ENCODE measurements around the gene POTEJ. TPM values are rescaled to one million over a fixed set of nuclear protein-coding genes. Genes with fewer than 3 reads are reported as not detected.
"Not testable (repeated sequence)": the region's sequence is repeated elsewhere in the genome, so short reads cannot be mapped to it uniquely, and the experiment has no call there.

Gene POTEJ
- polyA plus RNA-seq (2011; rRNA removed), result not detected in 2 replicates
- polyA minus RNA-seq (2011; rRNA and poly(A)+ RNA removed), result not detected in 2 replicates

DNA sequence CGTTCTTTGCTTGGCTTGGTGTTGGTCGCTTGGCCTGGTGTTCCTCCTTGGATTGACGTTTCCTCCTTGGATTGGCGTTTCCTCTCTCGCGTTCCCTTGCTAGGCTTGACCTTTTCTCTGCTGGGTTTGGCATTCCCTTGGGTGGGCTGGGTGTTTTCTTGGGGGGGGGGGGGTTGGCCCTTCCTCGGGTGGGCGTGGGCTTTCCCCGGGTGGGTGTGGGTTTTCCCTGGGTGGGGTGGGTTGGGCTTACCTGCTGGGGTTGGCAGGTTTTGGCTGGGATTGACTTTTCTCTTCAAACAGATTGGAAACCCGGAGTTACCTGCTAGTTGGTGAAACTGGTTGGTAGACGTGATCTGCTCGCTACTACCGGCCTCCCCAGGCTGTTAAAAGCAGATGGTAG lies at the start of gene POTEJ:
Gene POTEJ, plus strand, starts transcription at position 301 of the 400 bp plus-strand sequence. Its CDS starts 93 bp downstream, at position 394.
- H3K27ac ChIP-seq (ENCODE audit: low read depth, low read length); H3K27me3 ChIP-seq (ENCODE audit: control insufficient read depth, insufficient read depth, low read length); H3K9me3 ChIP-seq (ENCODE audit: control insufficient read depth, insufficient read depth, low read length); POLR2A ChIA-PET; CTCF ChIA-PET; H3K4me3 ChIP-seq (ENCODE audit: low read depth, low read length); DNase-seq (ENCODE audit: low read depth, low spot score): not testable (repeated sequence)

DNA sequence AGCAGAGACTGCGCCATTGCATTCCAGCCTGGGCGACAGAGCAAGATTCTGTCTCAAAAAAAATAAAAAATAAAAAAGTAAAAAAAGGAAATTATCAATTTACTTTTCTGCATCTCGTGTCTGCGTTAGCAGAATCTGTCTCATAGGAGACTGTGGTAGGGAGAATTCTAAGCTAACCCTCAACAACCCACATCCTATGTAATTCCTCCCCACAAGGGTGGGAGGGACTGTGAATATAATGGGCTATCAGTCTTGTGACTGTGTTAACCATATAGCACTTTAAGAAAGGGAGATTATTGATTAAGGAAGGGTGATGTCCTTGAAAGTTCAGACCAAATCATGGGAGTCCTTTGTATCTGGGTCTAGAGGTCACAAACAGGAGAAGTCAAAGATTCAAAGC lies 45.1 kb upstream of the POTEJ start:
- H3K4me3 ChIP-seq (ENCODE audit: low read depth, low read length); DNase-seq (ENCODE audit: low read depth, low spot score); CTCF ChIA-PET; H3K27ac ChIP-seq (ENCODE audit: low read depth, low read length); H3K9me3 ChIP-seq (ENCODE audit: control insufficient read depth, insufficient read depth, low read length); POLR2A ChIA-PET; H3K27me3 ChIP-seq (ENCODE audit: control insufficient read depth, insufficient read depth, low read length): not testable (repeated sequence)

DNA sequence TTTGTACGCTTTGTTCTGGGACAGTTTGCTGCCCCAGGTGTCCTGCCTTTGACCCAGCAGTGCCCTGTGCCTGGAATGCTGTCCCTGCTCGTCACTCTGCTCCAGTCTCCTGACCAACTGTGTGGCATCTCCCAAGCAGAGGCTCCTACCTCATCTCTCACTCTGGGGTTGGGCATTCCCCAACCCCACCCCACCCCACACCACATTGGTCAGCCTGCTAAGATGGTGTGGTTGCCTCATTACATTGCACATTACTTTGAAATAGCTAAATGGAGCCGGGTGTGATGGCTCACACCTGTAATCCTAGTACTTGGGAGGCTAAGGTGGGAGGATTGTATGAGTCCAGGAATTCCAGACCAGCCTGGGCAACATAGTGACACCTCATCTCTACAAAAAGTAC lies 39.3 kb upstream of the POTEJ start:
- POLR2A ChIA-PET; CTCF ChIA-PET; H3K27me3 ChIP-seq (ENCODE audit: control insufficient read depth, insufficient read depth, low read length); H3K4me3 ChIP-seq (ENCODE audit: low read depth, low read length); H3K27ac ChIP-seq (ENCODE audit: low read depth, low read length); DNase-seq (ENCODE audit: low read depth, low spot score); H3K9me3 ChIP-seq (ENCODE audit: control insufficient read depth, insufficient read depth, low read length): not testable (repeated sequence)

DNA sequence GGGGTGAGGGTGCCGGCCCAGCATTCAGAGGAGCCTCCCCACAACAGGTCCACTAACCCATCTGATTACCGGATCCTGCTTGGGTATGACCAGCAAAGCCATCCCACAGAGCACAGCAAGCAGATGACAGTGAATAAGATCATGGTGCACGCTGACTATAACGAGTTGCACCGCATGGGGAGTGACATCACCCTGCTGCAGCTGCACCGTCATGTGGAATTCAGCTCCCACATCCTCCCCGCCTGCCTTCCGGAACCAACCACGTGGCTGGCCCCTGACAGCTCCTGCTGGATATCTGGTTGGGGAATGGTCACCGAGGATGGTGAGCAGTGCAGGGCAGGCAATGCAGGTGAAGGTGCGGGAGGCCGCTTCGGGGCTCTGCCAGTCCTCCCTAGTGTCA lies 37.0 kb upstream of the POTEJ start:
- H3K27ac ChIP-seq (ENCODE audit: low read depth, low read length); H3K4me3 ChIP-seq (ENCODE audit: low read depth, low read length); CTCF ChIA-PET; POLR2A ChIA-PET; DNase-seq (ENCODE audit: low read depth, low spot score); H3K27me3 ChIP-seq (ENCODE audit: control insufficient read depth, insufficient read depth, low read length); H3K9me3 ChIP-seq (ENCODE audit: control insufficient read depth, insufficient read depth, low read length): not testable (repeated sequence)

DNA sequence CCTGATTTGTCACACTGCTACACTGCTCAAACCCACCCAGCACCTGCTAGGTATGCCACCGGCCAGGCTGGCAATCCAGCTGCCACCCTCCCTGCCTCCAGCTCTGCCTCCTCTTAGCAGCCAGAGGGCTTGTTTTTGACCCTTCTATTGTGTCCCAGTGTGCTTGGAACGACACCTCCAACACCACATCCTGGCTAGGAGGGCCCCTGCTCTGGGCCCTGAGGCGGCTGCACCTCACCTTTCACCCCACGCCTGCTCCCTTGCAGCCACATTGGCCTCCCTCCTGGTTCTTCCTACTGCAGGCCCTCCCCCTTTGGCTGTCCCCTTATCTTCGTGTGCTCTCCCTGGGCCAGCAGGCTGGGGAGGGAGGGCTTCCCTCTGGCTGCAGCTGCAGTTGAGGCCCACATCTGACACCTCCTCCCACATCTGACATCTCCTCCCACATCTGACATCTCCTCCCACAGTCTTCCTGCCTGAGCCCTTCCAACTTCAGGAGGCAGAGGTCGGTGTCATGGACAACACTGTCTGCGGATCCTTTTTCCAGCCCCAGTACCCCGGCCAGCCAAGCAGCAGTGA lies 34.9 kb upstream of the POTEJ start:
- DNase-seq (ENCODE audit: low read depth, low spot score); CTCF ChIA-PET; POLR2A ChIA-PET; H3K27ac ChIP-seq (ENCODE audit: low read depth, low read length); H3K27me3 ChIP-seq (ENCODE audit: control insufficient read depth, insufficient read depth, low read length); H3K4me3 ChIP-seq (ENCODE audit: low read depth, low read length); H3K9me3 ChIP-seq (ENCODE audit: control insufficient read depth, insufficient read depth, low read length): not testable (repeated sequence)

DNA sequence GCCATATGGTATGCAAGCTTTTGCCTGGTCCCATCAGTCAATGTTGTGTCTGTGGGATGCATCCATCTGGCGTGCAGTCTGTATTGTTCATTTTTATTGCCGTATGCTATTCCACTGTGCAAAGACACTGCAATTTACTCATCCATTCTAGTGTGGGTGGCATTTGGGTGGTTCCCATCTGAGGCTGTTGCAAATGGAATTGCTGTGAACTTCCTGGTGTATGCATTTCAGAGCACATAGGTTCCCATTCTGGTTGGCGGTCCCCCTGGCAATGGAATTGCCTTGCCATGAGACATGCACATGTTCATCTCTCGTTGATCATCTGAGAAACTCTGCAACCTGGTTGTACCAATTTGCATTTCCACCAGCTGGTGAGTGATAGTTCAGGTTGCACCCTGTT lies 33.7 kb upstream of the POTEJ start:
- POLR2A ChIA-PET; DNase-seq (ENCODE audit: low read depth, low spot score); H3K4me3 ChIP-seq (ENCODE audit: low read depth, low read length); H3K9me3 ChIP-seq (ENCODE audit: control insufficient read depth, insufficient read depth, low read length); H3K27me3 ChIP-seq (ENCODE audit: control insufficient read depth, insufficient read depth, low read length); H3K27ac ChIP-seq (ENCODE audit: low read depth, low read length); CTCF ChIA-PET: not testable (repeated sequence)

DNA sequence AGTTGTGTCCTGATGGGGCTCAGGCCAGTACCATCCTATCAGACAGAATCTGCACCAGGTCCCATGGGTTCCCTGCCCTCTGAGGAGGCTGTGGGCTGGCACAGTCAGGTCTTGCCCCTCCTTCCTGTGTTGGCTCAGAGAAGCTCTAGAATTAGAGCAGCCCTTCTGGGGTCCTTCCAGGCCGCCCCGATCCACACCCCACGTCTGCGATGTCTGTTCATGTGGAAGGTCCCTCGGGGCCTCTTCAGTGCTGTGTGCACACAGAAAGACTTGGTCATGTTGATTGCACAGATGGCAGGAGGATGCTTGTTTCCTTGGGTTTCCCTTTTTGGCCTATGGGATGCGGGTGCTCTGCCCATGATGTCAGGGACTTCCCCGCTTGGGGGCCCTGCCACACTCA lies 32.1 kb upstream of the POTEJ start:
- POLR2A ChIA-PET; H3K27me3 ChIP-seq (ENCODE audit: control insufficient read depth, insufficient read depth, low read length); CTCF ChIA-PET; H3K27ac ChIP-seq (ENCODE audit: low read depth, low read length); H3K9me3 ChIP-seq (ENCODE audit: control insufficient read depth, insufficient read depth, low read length); H3K4me3 ChIP-seq (ENCODE audit: low read depth, low read length); DNase-seq (ENCODE audit: low read depth, low spot score): not testable (repeated sequence)

DNA sequence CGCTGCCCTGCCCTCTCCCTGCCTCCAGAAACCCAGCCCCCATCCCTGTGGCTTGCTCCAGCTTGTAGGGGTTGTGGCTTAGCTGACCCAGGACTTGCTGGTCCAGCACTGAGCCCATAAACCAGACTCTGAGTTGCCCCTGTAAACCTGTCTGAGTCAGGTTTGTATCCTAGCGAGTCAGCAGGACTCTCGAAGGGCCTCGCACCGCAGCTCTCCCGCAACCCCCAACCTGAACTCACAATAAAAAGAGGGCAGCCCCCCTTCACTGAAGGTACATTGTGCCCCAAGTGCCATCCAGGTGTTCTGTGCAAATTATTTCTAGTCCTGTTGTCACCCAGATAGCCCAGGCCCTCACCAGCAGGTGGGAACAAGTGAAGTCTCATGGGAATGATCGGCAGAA lies 29.7 kb upstream of the POTEJ start:
- H3K27ac ChIP-seq (ENCODE audit: low read depth, low read length); H3K9me3 ChIP-seq (ENCODE audit: control insufficient read depth, insufficient read depth, low read length); DNase-seq (ENCODE audit: low read depth, low spot score); POLR2A ChIA-PET; CTCF ChIA-PET; H3K4me3 ChIP-seq (ENCODE audit: low read depth, low read length); H3K27me3 ChIP-seq (ENCODE audit: control insufficient read depth, insufficient read depth, low read length): not testable (repeated sequence)

DNA sequence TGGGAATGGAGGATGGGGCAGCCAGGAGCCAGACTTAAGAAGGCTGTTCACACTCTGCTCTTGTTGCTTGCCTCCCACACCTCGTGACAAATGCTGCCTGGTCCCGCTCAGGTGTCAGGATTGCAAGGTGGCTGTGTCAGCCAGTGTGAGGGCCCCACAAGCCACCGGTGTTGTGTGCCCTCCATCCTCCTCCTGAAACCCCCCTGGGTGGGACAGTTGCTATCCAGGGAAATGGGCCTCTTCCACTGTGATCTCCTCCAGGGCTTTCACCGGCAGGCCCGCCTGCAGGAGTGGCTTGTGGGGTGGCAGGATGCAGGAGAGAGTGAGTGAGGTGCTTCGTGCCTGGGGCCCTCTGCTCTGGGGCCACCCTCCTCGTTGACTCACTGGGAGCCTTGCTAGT lies 28.3 kb upstream of the POTEJ start:
- DNase-seq (ENCODE audit: low read depth, low spot score); H3K4me3 ChIP-seq (ENCODE audit: low read depth, low read length); POLR2A ChIA-PET; H3K27me3 ChIP-seq (ENCODE audit: control insufficient read depth, insufficient read depth, low read length); H3K27ac ChIP-seq (ENCODE audit: low read depth, low read length); CTCF ChIA-PET; H3K9me3 ChIP-seq (ENCODE audit: control insufficient read depth, insufficient read depth, low read length): not testable (repeated sequence)

DNA sequence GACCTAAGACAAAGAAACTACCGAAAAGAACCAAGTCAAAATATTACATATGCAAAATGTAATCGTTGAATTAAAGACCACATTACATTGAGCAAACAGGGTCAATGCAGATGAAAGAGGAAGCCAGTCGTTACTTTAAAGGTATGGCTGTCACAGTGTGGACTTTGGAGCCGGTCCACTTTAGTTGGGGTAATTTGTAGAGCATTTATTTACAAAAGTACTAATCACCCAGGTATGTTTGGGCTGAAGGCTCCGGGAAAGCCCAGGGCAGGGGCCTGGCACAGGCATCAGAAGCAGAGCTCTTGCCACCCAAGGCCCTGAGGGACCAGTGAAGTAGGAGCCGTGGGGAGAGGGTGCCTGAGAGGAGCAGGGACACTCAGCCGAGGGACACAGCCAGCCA lies 27.7 kb upstream of the POTEJ start:
- POLR2A ChIA-PET; DNase-seq (ENCODE audit: low read depth, low spot score); H3K4me3 ChIP-seq (ENCODE audit: low read depth, low read length); H3K27me3 ChIP-seq (ENCODE audit: control insufficient read depth, insufficient read depth, low read length); H3K9me3 ChIP-seq (ENCODE audit: control insufficient read depth, insufficient read depth, low read length); CTCF ChIA-PET; H3K27ac ChIP-seq (ENCODE audit: low read depth, low read length): not testable (repeated sequence)

DNA sequence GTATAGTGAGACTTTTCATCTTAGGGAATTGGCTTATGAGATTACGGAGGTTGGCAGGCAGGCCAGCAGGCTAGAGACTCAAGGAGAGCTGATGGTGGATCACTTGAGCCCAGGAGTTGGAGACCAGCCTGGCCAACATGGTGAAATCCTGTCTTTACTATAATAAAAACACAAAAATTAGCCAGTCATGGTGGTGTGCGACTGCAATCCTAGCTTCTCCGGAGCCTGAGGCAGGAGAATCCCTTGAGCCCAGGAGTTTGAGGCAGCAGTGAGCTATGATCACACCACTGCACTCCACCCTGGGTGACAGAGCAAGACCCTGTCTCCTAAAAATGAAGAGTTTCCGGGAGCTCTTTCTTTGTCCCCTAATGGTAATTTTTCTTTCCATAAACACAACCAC lies 26.5 kb upstream of the POTEJ start:
- DNase-seq (ENCODE audit: low read depth, low spot score); H3K4me3 ChIP-seq (ENCODE audit: low read depth, low read length); POLR2A ChIA-PET: not testable (repeated sequence)

DNA sequence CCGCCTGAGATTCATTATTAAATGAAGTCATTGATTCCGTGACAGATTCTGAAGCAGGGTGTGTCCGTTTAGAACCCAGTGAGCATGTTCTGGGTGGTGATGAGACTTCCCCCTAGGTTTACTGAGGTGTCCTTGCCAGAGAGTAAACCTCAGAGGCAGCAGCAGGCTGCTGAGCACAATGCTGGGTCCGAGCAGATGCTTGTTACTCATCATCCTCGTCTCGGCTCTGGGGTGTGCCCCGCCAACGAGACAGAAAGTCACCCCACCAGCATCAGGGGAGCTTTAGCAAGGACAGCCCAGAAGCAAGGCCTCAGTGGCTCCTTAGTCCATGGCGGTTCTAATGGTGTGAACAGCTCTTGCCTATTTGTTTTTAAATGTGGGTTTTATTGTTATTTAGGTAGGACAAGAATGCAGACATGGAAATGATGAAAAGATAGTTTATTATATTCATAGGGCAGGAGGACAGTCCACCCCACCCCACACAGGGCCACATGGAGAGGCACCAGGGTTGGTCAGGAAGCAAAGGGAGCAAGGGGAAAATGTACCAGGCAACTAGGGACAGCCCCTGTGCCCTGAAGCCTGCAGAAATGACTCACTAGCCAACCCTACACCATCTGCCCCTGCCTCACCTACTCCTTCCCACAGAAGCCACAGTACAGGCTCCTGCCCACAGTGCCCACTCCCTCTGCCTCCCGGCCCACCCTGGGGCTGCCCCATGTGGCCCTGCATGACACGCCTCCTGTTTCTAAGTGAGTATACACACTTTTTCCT lies 22.4 kb upstream of the POTEJ start:
- H3K27ac ChIP-seq (ENCODE audit: low read depth, low read length); DNase-seq (ENCODE audit: low read depth, low spot score); CTCF ChIA-PET; H3K4me3 ChIP-seq (ENCODE audit: low read depth, low read length); H3K27me3 ChIP-seq (ENCODE audit: control insufficient read depth, insufficient read depth, low read length); H3K9me3 ChIP-seq (ENCODE audit: control insufficient read depth, insufficient read depth, low read length); POLR2A ChIA-PET: not testable (repeated sequence)

More for the DNA sequence above, 26.5 kb upstream of the POTEJ start:
- H3K27me3 ChIP-seq (ENCODE audit: control insufficient read depth, insufficient read depth, low read length); H3K27ac ChIP-seq (ENCODE audit: low read depth, low read length); H3K9me3 ChIP-seq (ENCODE audit: control insufficient read depth, insufficient read depth, low read length); CTCF ChIA-PET: not testable (repeated sequence)
